Mucosa of descending colon (tissue), 3 donors: ENCODE data around the gene MSI2. TPM values are rescaled to one million over a fixed set of nuclear protein-coding genes. Genes with fewer than 3 reads are reported as not detected.

Source experiments
- ATAC-seq: fragments of 200-7000 bp; cut with Tn5 transposase; one replicate; pipeline ENCODE4 v1.9.1; 2020; ENCODE audit warnings: mild to moderate bottlenecking, moderate library complexity
- DNase-seq, 3 donors: peaks; one replicate each; pipeline ENCODE4 v3.0.0-alpha.2; 2020
- H3K36me3 ChIP-seq: fragments of 200-600 bp; one replicate; pipeline ENCODE4 v1.8.0; 2021; ENCODE audit warnings: low read depth, mild to moderate bottlenecking
- H3K4me1 ChIP-seq: fragments of 200-600 bp; one replicate; pipeline ENCODE4 v1.8.0; 2021; ENCODE audit warnings: low read depth, mild to moderate bottlenecking
- H3K4me3 ChIP-seq: fragments of 200-600 bp; one replicate; pipeline ENCODE4 v1.8.0; 2021; ENCODE audit warnings: mild to moderate bottlenecking
- H3K9me3 ChIP-seq: fragments of 200-600 bp; one replicate; pipeline ENCODE4 v1.8.0; 2021; ENCODE audit warnings: mild to moderate bottlenecking
- CTCF ChIP-seq: fragments of 200-600 bp; IDR thresholded peaks from one replicate; pipeline ENCODE4 v1.8.0; 2022; ENCODE audit warnings: antibody characterized with exemption, mild to moderate bottlenecking
- intact Hi-C, 2 donors: fragments of 100-400 bp; cut with DNase I in 1 of 2; cut with micrococcal nuclease in 1 of 2; formaldehyde crosslinking; loops; one replicate each; pipeline versions ENCODE4 v1.11.0 to v1.11.1; 2022; cut with DNase I, micrococcal nuclease
- total RNA-seq, 3 donors: library from RNA; stranded (reverse); fragmentation: NEBNext Ultra II Directional in 2 of 3; extraction: Animal tissue kit (Norgen Biotek cat#: 25700) in 2 of 3; gene quantifications; one replicate each; pipeline versions ENCODE4 v1.2.1 to v1.2.4, GENCODE V29; 2021 to 2023
- donor health status: DM: no; HTN: no; CAD: no; lungs with moderate emphysema.
- donor health status: DM: no; HTN: no; CAD: no.
- donor health status: DM: no; HTN: yes; CAD: no.

Gene MSI2
- total RNA-seq, 3 donors from 2014 or later: 60.0 to 72.6 (median 65.7) TPM

- intact Hi-C loops: no loop called here
- DNase-seq: no peak
- no peak for ATAC-seq
- TF ChIP-seq CTCF: no peak
- no peaks in the 10 kb centered on the region for H3K9me3 ChIP-seq
- H3K36me3 ChIP-seq: no peaks in the 10 kb centered on the region
- H3K4me3 ChIP-seq: no peak overlapping the region
- H3K4me1 ChIP-seq: no peaks in the 10 kb centered on the region
Observed at GRCh38 chr17:57290981-57291380, 34.7 kb downstream of the MSI2 start.

DNA sequence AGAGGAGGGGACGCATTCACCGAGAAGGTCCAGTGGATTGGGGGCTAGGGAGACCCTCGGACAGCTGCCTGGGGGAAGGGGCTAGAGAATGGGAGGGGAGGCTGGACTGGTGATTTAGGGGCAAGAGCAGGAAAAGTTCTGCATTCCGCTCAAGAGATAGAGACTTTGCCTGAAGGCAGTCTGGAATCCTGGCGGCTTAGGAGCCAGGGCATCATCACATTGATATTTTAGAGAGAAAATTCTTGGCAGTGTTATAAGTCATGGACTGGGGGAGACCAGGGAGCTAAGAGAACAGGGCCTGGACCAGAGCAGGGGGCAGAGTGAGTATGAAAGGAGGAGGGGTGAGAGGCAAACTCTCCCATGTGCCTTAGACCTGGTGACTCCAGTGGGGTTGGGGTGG is 35.8 kb downstream of the MSI2 start:
- Histone ChIP-seq H3K4me1 (no peaks in the 10 kb centered on the region), H3K36me3 (no peaks in the 10 kb centered on the region), H3K9me3 (no peaks in the 10 kb centered on the region), H3K4me3 (no peak overlapping the region)
- intact Hi-C loops: no loop called here
- ATAC-seq (no peak), DNase-seq (no peak)
- no peak for TF ChIP-seq CTCF

DNA sequence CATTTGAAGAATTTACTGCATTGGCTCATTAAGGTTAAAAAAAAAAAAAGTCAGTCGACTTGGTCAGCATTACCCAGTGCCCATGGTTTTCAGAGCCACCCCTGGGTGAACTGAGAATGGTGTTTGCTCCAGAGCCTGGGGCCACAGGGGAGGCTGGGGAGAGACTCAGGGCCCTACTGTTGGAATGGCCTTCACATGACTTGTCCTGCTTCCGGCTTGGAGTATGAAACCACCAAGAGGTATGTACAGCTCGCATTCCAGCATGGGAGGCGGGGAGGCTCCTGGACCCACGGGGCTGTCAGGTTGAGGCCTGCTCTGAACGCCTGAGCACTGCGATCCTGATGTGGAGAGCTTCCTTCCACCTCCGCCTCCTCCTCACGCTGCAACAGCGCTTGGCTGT is 36.8 kb downstream of the MSI2 start:
- ATAC-seq (no peak), DNase-seq (no peak)
- Histone ChIP-seq H3K4me1 (no peaks in the 10 kb centered on the region), H3K9me3 (no peaks in the 10 kb centered on the region), H3K4me3 (no peak overlapping the region), H3K36me3 (no peaks in the 10 kb centered on the region)
- intact Hi-C loops: no loop called here
- TF ChIP-seq CTCF: no peak

GRCh38 chr17:57294101-57294500 is 37.8 kb downstream of the MSI2 start:
- ATAC-seq: peak; percentile 38
- intact Hi-C loops: no loop called here
- no peaks in the 10 kb centered on the region for H3K4me1 ChIP-seq

DNA sequence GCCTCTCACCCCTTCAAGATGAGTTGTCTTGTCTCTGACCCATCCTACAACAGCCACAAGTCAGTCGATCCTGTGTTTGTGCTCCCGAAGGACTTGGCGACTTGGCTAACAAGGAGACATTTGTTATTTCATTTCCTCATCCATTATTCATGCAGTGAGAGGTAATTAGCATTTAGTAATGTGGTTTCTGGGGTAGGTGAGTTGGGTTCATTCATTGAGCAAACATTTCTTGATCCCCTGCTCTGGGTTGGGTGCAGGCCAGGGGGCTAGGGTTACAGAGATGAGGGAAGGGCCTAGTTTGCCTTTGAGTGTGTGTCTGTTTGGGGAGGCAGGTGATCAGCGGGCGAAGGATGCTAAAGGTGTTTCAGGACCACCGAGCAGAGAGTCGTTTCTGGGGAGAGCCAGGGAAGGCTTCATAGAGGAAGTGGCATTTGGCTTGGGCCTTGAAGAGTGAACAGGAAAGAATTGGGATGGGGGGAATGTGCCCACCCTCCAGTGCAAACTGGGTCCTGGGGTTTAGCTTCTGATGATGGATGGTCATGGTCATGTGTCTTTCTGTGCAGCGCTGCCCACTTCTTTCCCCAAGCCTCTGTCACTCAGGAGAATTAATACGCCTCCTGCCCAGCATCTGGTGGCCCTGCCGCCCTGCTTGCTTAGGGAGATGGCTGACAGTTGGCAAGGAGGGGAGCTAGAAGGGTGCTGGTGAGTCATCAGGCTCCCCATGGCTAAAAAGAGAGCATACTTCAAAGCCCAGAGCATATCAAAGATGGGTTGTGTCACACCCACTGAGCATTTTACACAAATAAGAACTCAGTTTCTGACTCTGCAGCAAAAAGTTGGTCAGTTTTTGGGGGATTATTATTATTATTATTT is 38.5 kb downstream of the MSI2 start:
- H3K36me3 ChIP-seq: no peaks in the 10 kb centered on the region
- intact Hi-C loops: no loop called here
- DNase-seq: no peak
- H3K9me3 ChIP-seq: no peaks in the 10 kb centered on the region
- H3K4me3 ChIP-seq: no peak overlapping the region
- TF ChIP-seq CTCF: no peak
- no peaks in the 10 kb centered on the region for H3K4me1 ChIP-seq
- ATAC-seq: peak; percentile 80

More at GRCh38 chr17:57294101-57294500, 37.8 kb downstream of the MSI2 start:
- Histone ChIP-seq H3K4me3 (no peak overlapping the region), H3K9me3 (no peaks in the 10 kb centered on the region), H3K36me3 (no peaks in the 10 kb centered on the region)
- no peak for DNase-seq
- no peak for TF ChIP-seq CTCF
